Measurements from ENCODE around the gene DYRK3. TPM values are rescaled to one million over a fixed set of nuclear protein-coding genes. Genes with fewer than 3 reads are reported as not detected.

DYRK3 gene
- total RNA-seq, 2 donors from 2014 or later, result 16.5 to 20.6 TPM

DNA sequence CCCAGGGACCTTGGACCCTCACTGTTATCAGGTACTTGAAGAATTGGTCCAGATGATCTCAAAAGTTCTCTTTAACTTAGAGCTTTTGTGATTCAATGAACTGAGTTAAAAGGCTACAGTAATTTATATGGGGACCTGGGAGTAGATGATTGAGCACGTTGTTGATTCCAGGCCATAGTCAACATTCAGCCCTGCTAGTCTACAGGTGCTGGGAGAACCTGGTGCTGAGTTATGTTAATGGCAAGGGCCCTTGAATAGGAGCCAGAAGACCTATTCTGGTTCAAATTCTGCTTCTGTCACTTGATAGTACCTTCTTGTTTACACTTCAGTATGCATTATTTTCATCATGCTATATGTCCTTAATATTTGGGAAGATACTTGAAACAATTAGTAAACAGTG lies 11.2 kb downstream of the DYRK3 start:
- no peak for DNase-seq (ENCODE audit: low spot score)
- H3K4me3 ChIP-seq, result no peak overlapping the region
- no peaks in the 10 kb centered on the region for H3K27me3 ChIP-seq
- no peaks in the 10 kb centered on the region for H3K9me3 ChIP-seq
- H3K27ac ChIP-seq, result no peak overlapping the region
- H3K36me3 ChIP-seq, result peaks cover 20% of the 10 kb centered on the region
- peaks cover 0 to 24% of the 10 kb centered on the region in 2 donors for H3K4me1 ChIP-seq
- TF ChIP-seq, protein P1, sequence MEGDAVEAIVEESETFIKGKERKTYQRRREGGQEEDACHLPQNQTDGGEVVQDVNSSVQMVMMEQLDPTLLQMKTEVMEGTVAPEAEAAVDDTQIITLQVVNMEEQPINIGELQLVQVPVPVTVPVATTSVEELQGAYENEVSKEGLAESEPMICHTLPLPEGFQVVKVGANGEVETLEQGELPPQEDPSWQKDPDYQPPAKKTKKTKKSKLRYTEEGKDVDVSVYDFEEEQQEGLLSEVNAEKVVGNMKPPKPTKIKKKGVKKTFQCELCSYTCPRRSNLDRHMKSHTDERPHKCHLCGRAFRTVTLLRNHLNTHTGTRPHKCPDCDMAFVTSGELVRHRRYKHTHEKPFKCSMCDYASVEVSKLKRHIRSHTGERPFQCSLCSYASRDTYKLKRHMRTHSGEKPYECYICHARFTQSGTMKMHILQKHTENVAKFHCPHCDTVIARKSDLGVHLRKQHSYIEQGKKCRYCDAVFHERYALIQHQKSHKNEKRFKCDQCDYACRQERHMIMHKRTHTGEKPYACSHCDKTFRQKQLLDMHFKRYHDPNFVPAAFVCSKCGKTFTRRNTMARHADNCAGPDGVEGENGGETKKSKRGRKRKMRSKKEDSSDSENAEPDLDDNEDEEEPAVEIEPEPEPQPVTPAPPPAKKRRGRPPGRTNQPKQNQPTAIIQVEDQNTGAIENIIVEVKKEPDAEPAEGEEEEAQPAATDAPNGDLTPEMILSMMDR (IDR thresholded peaks at IDR 0.05), result no peak

DNA sequence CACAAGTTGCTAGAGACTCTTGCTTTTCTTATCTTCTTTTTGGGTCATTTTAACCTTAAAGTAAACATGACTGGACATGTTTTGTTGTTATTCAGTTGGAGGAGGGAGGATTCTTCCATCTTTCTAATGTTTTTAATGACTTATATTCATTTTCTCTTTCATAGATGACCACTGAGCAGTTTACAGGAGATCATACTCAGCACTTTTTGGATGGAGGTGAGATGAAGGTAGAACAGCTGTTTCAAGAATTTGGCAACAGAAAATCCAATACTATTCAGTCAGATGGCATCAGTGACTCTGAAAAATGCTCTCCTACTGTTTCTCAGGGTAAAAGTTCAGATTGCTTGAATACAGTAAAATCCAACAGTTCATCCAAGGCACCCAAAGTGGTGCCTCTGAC lies 11.9 kb downstream of the DYRK3 start:
- no peaks in the 10 kb centered on the region for H3K27me3 ChIP-seq
- peaks cover 20% of the 10 kb centered on the region for H3K36me3 ChIP-seq
- H3K4me3 ChIP-seq, result no peak overlapping the region
- peaks cover 0 to 24% of the 10 kb centered on the region in 2 donors for H3K4me1 ChIP-seq
- TF ChIP-seq, protein P1 (IDR thresholded peaks at IDR 0.05), result no peak
- DNase-seq (ENCODE audit: low spot score), result no peak
- H3K27ac ChIP-seq, result no peak overlapping the region
- no peaks in the 10 kb centered on the region for H3K9me3 ChIP-seq

DNA sequence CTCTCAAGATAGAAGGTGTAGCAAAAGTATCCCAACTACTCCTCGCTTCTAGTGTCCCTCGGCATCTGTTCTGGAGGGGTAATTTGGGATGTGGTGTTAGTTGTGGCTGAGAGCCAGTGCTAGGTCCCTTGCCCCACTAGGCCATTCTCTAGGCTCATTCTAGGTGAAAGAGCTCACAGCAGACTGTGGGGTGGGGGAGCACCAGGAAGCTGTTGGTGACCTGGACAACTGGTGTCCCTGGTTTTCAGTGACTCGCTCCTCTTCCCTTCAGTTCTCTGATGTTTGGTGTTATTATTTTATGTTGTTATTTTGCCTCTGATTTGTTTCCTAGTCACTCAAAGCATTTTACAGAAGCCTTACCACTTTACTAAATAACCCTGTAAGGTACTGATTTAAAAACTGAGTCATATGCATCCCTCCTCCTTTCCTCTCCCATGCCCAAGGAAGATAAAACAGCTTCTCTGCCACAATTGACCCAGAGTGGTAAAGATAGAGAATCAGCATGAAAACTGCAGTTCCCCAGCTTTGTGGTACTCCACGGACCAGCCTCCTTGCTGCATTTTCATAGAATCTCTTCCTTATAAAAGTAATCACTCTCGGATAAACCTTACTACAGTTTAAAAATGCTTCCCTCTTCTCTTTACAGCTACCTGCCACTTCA lies 14.1 kb downstream of the DYRK3 start:
- peaks cover 0 to 42% of the 10 kb centered on the region in 2 donors for H3K4me1 ChIP-seq
- peaks cover 19% of the 10 kb centered on the region for H3K36me3 ChIP-seq
- no peaks in the 10 kb centered on the region for H3K9me3 ChIP-seq
- DNase-seq (ENCODE audit: low spot score), result no peak
- TF ChIP-seq, protein P1 (IDR thresholded peaks at IDR 0.05), result no peak
- no peak overlapping the region for H3K4me3 ChIP-seq
- no peaks in the 10 kb centered on the region for H3K27me3 ChIP-seq
- H3K27ac ChIP-seq, result peak overlapping the region; percentile 74

DNA sequence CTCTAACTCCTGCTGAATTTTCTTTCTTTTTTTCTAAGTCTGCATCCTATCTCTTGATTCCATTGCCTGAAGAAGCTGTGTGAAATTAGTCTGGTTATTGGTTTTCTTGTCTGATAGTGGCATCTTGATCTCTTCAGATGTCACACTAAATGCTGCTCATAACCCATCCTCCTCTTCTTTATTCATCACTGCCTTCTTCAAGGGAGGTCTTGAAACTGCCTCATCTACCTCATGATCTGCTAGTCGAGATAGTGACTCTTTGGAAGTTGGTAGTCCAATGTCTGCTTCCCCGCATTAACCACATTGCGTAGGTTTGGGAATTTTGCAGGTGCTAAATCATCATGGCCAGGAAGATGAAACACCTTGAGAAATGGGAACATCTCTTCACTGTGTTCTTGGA lies 15.7 kb downstream of the DYRK3 start:
- Histone ChIP-seq H3K4me3 (no peak overlapping the region), H3K27ac (peak overlapping the region in 1 of 2 donors; percentile 74), H3K4me1 (peaks cover 0 to 58% of the 10 kb centered on the region in 2 donors), H3K36me3 (peaks cover 15% of the 10 kb centered on the region), H3K9me3 (no peaks in the 10 kb centered on the region), H3K27me3 (no peaks in the 10 kb centered on the region)
- TF ChIP-seq, protein P1 (IDR thresholded peaks at IDR 0.05), result no peak
- DNase-seq (ENCODE audit: low spot score), result no peak

DNA sequence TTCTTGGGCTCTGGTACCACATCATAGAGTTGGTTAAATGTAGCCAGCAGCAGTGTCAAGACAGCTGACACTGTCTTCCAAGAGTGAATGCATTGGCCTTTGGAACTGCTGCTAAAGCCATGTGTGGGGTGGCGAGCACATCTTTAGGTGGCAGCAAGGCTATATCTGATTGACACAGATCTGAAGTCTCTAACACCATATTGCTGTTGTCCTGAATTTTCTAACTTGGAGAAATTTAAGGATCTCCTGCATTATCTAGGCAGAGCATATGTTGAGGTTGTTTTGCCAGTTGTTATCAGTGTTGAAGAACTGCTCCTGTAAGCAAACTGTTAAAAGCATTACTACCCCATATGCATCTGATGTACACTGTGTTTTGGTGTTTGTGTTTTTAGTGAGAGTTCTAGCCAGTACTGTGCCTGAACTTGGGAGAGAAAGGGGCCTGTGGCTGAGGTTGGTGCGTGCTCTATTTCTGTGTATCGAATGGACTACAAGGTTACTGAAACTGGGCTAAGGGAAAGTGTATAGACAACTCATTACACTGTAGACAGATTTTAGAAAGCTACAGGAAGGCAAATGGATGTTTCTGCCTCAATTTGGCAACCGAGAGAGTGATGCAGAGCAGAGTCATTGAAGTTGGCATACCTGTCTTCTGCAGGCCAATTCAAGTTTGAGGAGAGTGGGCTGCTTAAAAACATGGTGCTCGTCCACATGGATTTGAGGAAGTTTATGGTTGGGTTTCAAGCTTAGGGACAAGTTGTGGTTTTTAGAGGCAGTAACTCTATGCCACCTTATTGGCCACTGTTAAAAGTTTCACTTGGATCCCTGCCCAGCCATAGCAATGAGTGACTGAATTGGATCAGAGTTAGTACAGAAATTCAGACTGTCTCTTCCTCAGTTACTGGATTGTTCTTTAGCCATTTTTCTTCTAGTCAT lies 16.9 kb downstream of the DYRK3 start:
- Histone ChIP-seq H3K27me3 (no peaks in the 10 kb centered on the region), H3K36me3 (peaks cover 13% of the 10 kb centered on the region), H3K27ac (no peak overlapping the region), H3K4me3 (no peak overlapping the region), H3K4me1 (peaks cover 0 to 64% of the 10 kb centered on the region in 2 donors), H3K9me3 (no peaks in the 10 kb centered on the region)
- DNase-seq (ENCODE audit: low spot score), result no peak
- TF ChIP-seq, protein P1 (IDR thresholded peaks at IDR 0.05), result no peak

Data from right atrium auricular region (tissue), 2 donors.